ENCODE results near the gene C1QTNF4.

C1QTNF4 gene

GRCh38 chr11:47593492-47593933 lies 698 bp downstream of the C1QTNF4 start:
- DNase-seq (ENCODE audit: low read depth in 2 of 3, low spot score in 1 of 3): no peak

GRCh38 chr11:47592970-47593369 lies 1.2 kb downstream of the C1QTNF4 start:
- no peak for DNase-seq (ENCODE audit: low read depth in 2 of 3, low spot score in 1 of 3)

- no peak for DNase-seq (ENCODE audit: low read depth in 2 of 3, low spot score in 1 of 3)
These were observed 2.0 kb downstream of the C1QTNF4 start for GRCh38 chr11:47592251-47592650.

- no peak for DNase-seq (ENCODE audit: low read depth in 2 of 3, low spot score in 1 of 3)
These were observed 2.4 kb downstream of the C1QTNF4 start for GRCh38 chr11:47591764-47592163.

GRCh38 chr11:47589977-47590861 lies 4.0 kb downstream of the C1QTNF4 start:
- DNase-seq (ENCODE audit: low read depth in 2 of 3, low spot score in 1 of 3): no peak

GRCh38 chr11:47589584-47589976 lies 4.6 kb downstream of the C1QTNF4 start:
- DNase-seq (ENCODE audit: low read depth in 2 of 3, low spot score in 1 of 3): no peak

GRCh38 chr11:47589118-47589517 lies 5.1 kb downstream of the C1QTNF4 start:
- no peak for DNase-seq (ENCODE audit: low read depth in 2 of 3, low spot score in 1 of 3)

- no peak for DNase-seq (ENCODE audit: low read depth in 2 of 3, low spot score in 1 of 3)
These were observed 6.4 kb downstream of the C1QTNF4 start for GRCh38 chr11:47587723-47588326.

GRCh38 chr11:47587039-47587716 lies 7.0 kb downstream of the C1QTNF4 start:
- no peak for DNase-seq (ENCODE audit: low read depth in 2 of 3, low spot score in 1 of 3)

- no peak for DNase-seq (ENCODE audit: low read depth in 2 of 3, low spot score in 1 of 3)
These were observed 7.9 kb downstream of the C1QTNF4 start, which contains the start of gene FAM180B for GRCh38 chr11:47586098-47586855. TSS of gene FAM180B (plus strand) at chr11:47586678. CDS start at chr11:47586769, 91 bp downstream.

- DNase-seq (ENCODE audit: low read depth in 2 of 3, low spot score in 1 of 3): no peak
These were observed 10.4 kb downstream of the C1QTNF4 start for GRCh38 chr11:47583844-47584243.

- DNase-seq (ENCODE audit: low read depth in 2 of 3, low spot score in 1 of 3): peak; percentile 82 to 91 (median 85)
These were observed 15.4 kb downstream of the C1QTNF4 start, which contains the start of the genes KBTBD4 and NDUFS3 for GRCh38 chr11:47578524-47579494. TSS of gene KBTBD4 (minus strand) at chr11:47578970. CDS start at chr11:47578951, 19 bp downstream. TSS of gene NDUFS3 (plus strand) at chr11:47579074. CDS start at chr11:47579092, 18 bp downstream.

GRCh38 chr11:47577460-47578041 lies 16.7 kb downstream of the C1QTNF4 start:
- no peak for DNase-seq (ENCODE audit: low read depth in 2 of 3, low spot score in 1 of 3)

GRCh38 chr11:47573321-47573720 lies 20.9 kb downstream of the C1QTNF4 start:
- no peak for DNase-seq (ENCODE audit: low read depth in 2 of 3, low spot score in 1 of 3)

- DNase-seq (ENCODE audit: low read depth in 2 of 3, low spot score in 1 of 3): no peak
These were observed 21.4 kb downstream of the C1QTNF4 start for GRCh38 chr11:47572715-47573255.

GRCh38 chr11:47571895-47572294 lies 22.3 kb downstream of the C1QTNF4 start:
- no peak for DNase-seq (ENCODE audit: low read depth in 2 of 3, low spot score in 1 of 3)

- no peak for DNase-seq (ENCODE audit: low read depth in 2 of 3, low spot score in 1 of 3)
These were observed 22.9 kb downstream of the C1QTNF4 start for GRCh38 chr11:47571357-47571729.

GRCh38 chr11:47570651-47571356 lies 23.4 kb downstream of the C1QTNF4 start:
- no peak for DNase-seq (ENCODE audit: low read depth in 2 of 3, low spot score in 1 of 3)
